ENCODE results near the gene AIF1.

DNA sequence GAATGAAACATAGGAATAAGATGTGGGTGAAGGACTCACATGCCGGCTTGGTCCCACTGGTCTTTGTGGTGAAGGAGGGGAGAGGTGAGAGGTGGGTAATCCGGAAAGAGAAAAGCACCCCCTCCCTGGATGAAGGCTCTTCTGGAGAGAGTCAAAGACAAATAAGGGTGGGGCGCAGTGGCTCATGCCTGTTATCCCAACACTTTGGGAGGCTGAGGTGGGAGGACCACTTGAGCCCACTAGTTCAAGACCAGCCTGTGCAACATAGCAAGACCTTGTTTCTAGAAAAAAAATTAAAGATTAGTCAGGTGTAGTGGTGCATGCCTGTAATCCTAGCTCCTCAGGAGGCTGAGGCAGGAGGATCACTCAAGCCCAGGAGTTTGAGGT, 35.9 kb upstream of the AIF1 start:
- TF ChIP-seq ZFP30 (CRISPR knock-in tag; IDR thresholded peaks at IDR 0.05), result no peak
- no peak for TF ChIP-seq PPARA (CRISPR knock-in tag; IDR thresholded peaks at IDR 0.05; ENCODE audit: borderline replicate concordance)
- TF ChIP-seq ZNF70 (CRISPR knock-in tag; IDR thresholded peaks at IDR 0.05), result no peak
- no peak for TF ChIP-seq ARNTL (CRISPR knock-in tag; IDR thresholded peaks at IDR 0.05; ENCODE audit: borderline replicate concordance, low read depth)
- TF ChIP-seq ZNF8 (CRISPR knock-in tag; IDR thresholded peaks at IDR 0.05), result no peak
- TF ChIP-seq, protein P1, sequence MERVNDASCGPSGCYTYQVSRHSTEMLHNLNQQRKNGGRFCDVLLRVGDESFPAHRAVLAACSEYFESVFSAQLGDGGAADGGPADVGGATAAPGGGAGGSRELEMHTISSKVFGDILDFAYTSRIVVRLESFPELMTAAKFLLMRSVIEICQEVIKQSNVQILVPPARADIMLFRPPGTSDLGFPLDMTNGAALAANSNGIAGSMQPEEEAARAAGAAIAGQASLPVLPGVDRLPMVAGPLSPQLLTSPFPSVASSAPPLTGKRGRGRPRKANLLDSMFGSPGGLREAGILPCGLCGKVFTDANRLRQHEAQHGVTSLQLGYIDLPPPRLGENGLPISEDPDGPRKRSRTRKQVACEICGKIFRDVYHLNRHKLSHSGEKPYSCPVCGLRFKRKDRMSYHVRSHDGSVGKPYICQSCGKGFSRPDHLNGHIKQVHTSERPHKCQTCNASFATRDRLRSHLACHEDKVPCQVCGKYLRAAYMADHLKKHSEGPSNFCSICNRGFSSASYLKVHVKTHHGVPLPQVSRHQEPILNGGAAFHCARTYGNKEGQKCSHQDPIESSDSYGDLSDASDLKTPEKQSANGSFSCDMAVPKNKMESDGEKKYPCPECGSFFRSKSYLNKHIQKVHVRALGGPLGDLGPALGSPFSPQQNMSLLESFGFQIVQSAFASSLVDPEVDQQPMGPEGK (CRISPR knock-in tag; IDR thresholded peaks at IDR 0.05; ENCODE audit: borderline replicate concordance), result no peak
- TF ChIP-seq, protein P2, sequence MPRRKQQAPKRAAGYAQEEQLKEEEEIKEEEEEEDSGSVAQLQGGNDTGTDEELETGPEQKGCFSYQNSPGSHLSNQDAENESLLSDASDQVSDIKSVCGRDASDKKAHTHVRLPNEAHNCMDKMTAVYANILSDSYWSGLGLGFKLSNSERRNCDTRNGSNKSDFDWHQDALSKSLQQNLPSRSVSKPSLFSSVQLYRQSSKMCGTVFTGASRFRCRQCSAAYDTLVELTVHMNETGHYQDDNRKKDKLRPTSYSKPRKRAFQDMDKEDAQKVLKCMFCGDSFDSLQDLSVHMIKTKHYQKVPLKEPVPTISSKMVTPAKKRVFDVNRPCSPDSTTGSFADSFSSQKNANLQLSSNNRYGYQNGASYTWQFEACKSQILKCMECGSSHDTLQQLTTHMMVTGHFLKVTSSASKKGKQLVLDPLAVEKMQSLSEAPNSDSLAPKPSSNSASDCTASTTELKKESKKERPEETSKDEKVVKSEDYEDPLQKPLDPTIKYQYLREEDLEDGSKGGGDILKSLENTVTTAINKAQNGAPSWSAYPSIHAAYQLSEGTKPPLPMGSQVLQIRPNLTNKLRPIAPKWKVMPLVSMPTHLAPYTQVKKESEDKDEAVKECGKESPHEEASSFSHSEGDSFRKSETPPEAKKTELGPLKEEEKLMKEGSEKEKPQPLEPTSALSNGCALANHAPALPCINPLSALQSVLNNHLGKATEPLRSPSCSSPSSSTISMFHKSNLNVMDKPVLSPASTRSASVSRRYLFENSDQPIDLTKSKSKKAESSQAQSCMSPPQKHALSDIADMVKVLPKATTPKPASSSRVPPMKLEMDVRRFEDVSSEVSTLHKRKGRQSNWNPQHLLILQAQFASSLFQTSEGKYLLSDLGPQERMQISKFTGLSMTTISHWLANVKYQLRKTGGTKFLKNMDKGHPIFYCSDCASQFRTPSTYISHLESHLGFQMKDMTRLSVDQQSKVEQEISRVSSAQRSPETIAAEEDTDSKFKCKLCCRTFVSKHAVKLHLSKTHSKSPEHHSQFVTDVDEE (CRISPR knock-in tag; IDR thresholded peaks at IDR 0.05), result no peak
- TF ChIP-seq OSR1 (CRISPR knock-in tag; IDR thresholded peaks at IDR 0.05), result no peak
- no peak for TF ChIP-seq TOX (CRISPR knock-in tag; IDR thresholded peaks at IDR 0.05; ENCODE audit: borderline replicate concordance)
- TF ChIP-seq, protein P3, sequence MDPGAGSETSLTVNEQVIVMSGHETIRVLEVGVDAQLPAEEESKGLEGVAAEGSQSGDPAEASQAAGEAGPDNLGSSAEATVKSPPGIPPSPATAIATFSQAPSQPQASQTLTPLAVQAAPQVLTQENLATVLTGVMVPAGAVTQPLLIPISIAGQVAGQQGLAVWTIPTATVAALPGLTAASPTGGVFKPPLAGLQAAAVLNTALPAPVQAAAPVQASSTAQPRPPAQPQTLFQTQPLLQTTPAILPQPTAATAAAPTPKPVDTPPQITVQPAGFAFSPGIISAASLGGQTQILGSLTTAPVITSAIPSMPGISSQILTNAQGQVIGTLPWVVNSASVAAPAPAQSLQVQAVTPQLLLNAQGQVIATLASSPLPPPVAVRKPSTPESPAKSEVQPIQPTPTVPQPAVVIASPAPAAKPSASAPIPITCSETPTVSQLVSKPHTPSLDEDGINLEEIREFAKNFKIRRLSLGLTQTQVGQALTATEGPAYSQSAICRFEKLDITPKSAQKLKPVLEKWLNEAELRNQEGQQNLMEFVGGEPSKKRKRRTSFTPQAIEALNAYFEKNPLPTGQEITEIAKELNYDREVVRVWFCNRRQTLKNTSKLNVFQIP (CRISPR knock-in tag; IDR thresholded peaks at IDR 0.05; ENCODE audit: borderline replicate concordance, low read depth), result no peak
- TF ChIP-seq ZFP3 (CRISPR knock-in tag; IDR thresholded peaks at IDR 0.05), result no peak
- no peak for TF ChIP-seq ESRRG (CRISPR knock-in tag; IDR thresholded peaks at IDR 0.05)
- TF ChIP-seq ZC3H10 (CRISPR knock-in tag; IDR thresholded peaks at IDR 0.05), result no peak
- no peak for TF ChIP-seq CSDC2 (CRISPR knock-in tag; IDR thresholded peaks at IDR 0.05)

Data from SK-N-SH treated with all-trans-retinoic acid at 6 μM for 48 hours (cell line).